A549 treated with dexamethasone at 1 μM for 4 hours (cell line): ENCODE data around the gene TFF1. TPM values are rescaled to one million over a fixed set of nuclear protein-coding genes. Genes with fewer than 3 reads are reported as not detected.

Source experiments
- total RNA-seq: library from RNA; stranded (reverse); fragments of 200-300 nt; extraction: Qiagen RNA extraction; gene quantifications from 5 replicates; pipeline ENCODE4 v1.2.3, GENCODE V29; 2022

The TFF1 gene
- total RNA-seq: 19.2 to 34.3 TPM (median 22.6 TPM) in 5 replicates

DNA sequence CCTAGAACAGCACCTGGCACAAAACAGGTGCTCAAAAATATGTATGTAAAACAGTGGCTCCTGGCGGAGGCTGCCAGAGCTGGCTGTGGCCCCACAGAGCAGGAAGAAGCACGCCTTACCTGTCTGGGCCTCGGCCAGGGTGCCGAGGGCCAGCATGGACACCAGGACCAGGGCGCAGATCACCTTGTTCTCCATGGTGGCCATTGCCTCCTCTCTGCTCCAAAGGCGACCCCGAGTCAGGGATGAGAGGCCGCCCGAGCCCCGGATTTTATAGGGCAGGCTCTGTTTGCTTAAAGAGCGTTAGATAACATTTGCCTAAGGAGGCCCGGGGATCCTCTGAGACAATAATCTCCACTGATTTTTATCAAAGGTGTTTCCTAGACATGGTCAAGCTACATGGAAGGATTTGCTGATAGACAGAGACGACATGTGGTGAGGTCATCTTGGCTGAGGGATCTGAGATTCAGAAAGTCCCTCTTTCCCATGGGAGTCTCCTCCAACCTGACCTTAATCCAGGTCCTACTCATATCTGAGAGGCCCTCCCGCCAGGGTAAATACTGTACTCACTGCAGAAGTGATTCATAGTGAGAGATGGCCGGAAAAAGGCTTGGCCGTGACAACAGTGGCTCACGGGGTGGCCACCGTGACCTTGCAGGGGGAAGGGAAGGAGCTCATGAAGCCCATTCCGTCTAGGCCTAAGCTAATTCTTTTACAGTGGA lies at the start of gene TFF1:
TSS of gene TFF1 (minus strand) at position 244 of the 719 bp plus-strand sequence. CDS start at position 204, 40 bp downstream.

DNA sequence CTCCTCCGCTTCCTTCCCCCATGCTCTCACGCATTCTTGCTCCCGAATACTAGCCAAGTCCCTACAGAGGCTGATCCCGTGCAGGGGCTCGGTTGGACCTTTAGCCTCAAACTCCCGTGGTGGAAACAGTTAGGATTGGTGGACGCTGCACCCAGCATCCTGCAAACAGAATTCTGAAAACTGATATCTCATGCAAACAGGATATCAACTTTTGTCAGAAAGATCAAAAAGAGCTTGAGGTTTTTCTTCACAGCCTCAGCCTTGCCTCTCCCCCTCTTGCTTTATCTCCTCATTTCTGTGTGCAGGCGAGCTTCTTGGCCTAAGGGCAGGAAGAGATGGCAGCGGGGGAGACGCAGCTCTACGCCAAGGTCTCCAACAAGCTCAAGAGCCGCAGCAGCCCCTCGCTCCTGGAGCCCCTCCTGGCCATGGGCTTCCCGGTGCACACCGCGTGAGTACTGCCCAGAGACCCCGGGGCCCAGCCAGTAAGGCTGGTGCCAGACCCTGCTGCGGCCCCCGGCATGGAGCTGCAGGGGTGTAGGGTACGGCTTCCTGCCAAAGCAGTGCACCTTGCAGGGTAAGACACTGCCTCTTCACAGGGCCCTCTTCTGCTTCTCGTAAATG lies 37.4 kb upstream of the TFF1 start, which contains the start of gene UBASH3A:
TSS of gene UBASH3A (plus strand) at position 292 of the 621 bp plus-strand sequence. CDS start at position 336, 44 bp downstream.

GRCh38 chr21:42395905-42396651 lies 29.7 kb upstream of the TFF1 start, which contains the start of gene TMPRSS3:
Gene TMPRSS3, minus strand, starts transcription at chr21:42396052. Its CDS starts 635 bp downstream, at chr21:42395417.

GRCh38 chr21:42350927-42351426 lies 15.4 kb downstream of the TFF1 start, which contains the start of gene TFF2:
Gene TFF2, minus strand, starts transcription at chr21:42350994. Its CDS starts 37 bp downstream, at chr21:42350957.

GRCh38 chr21:42315296-42315891 lies 50.9 kb downstream of the TFF1 start, which contains the start of gene TFF3:
Gene TFF3, minus strand, starts transcription at chr21:42315409. Its CDS starts 35 bp downstream, at chr21:42315374.

Other genes starting within 250 kb of the TFF1 start
- 2.4 to 2.8 TPM (median 2.4 TPM) in 5 replicates for gene ABCG1, start 147.4 kb downstream of the TFF1 start, total RNA-seq
- gene TFF3, start 51.1 kb downstream of the TFF1 start, total RNA-seq: 0.11 TPM in 1 of 5 replicates, not detected in the others
- not detected in 5 replicates for gene TFF2, start 15.5 kb downstream of the TFF1 start, total RNA-seq
- gene TMPRSS3, start 29.5 kb upstream of the TFF1 start, total RNA-seq: 0.09 to 0.53 TPM (median 0.21 TPM) in 5 replicates
- 0.13 to 0.30 TPM (median 0.18 TPM) in 5 replicates for gene UBASH3A, start 37.4 kb upstream of the TFF1 start, total RNA-seq
- gene RSPH1, start 129.7 kb upstream of the TFF1 start, total RNA-seq: 0.46 to 1.0 TPM (median 0.61 TPM) in 5 replicates
- 3.0 to 3.7 TPM (median 3.4 TPM) in 5 replicates for gene SLC37A1, start 147.3 kb upstream of the TFF1 start, total RNA-seq